Upper lobe of left lung (tissue), 6 donors: ENCODE results near the gene PTPDC1. TPM values are rescaled to one million over a fixed set of nuclear protein-coding genes. Genes with fewer than 3 reads are reported as not detected.

Experiments used
- ATAC-seq, 2 donors: fragments of 200-7000 bp; cut with Tn5 transposase; one replicate each; pipeline ENCODE4 v1.9.1; 2022; ENCODE audit warnings: mild to moderate bottlenecking in 2 of 2, moderate library complexity in 2 of 2; ENCODE audit not compliant: low FRiP score in 2 of 2
- DNase-seq, 2 donors: peaks; one replicate each; pipeline ENCODE4 v3.0.0-alpha.2; 2019 to 2020
- H3K27ac ChIP-seq, 4 donors: fragments of 200-600 bp; sonication (generic); one replicate each; pipeline ENCODE4 v1.5.1; 2016 to 2019
- H3K27me3 ChIP-seq, 4 donors: fragments of 200-600 bp; sonication (generic); one replicate each; pipeline ENCODE4 v1.5.1; 2017 to 2019
- H3K36me3 ChIP-seq, 4 donors: fragments of 200-600 bp; sonication (generic); one replicate each; pipeline ENCODE4 v1.5.1; 2016 to 2019
- H3K4me1 ChIP-seq, 4 donors: fragments of 200-600 bp; sonication (generic); one replicate each; pipeline ENCODE4 v1.5.1; 2018 to 2019
- H3K4me3 ChIP-seq, 4 donors: fragments of 200-600 bp; sonication (generic); one replicate each; pipeline ENCODE4 v1.5.1; 2017 to 2019; ENCODE audit warnings: mild to moderate bottlenecking in 2 of 4, moderate library complexity in 1 of 4
- H3K9me3 ChIP-seq, 4 donors: fragments of 200-600 bp; sonication (generic); one replicate each; pipeline ENCODE4 v1.5.1; 2018 to 2019
- EP300 ChIP-seq, 4 donors: sonication (generic); formaldehyde crosslinking; IDR thresholded peaks; one replicate each; pipeline ENCODE4 v1.5.1; 2017; ENCODE audit warnings: antibody characterized with exemption in 4 of 4, control low read depth in 2 of 4
- POLR2A ChIP-seq, 4 donors: fragments of 450-650 bp; IDR thresholded peaks; one replicate each; pipeline ENCODE4 v1.5.1; 2016 to 2017; ENCODE audit warnings: antibody characterized with exemption in 4 of 4, mild to moderate bottlenecking in 2 of 4
- POLR2AphosphoS5 ChIP-seq, 2 donors: sonication (generic); formaldehyde crosslinking; IDR thresholded peaks; one replicate each; pipeline ENCODE4 v1.5.1; 2017; ENCODE audit warnings: antibody characterized with exemption in 2 of 2
- WGBS, 2 donors: methylation state at CpG; one replicate each; pipeline ENCODE4 v1.1.5; 2017 to 2018; 5-methylcytosine and 5-hydroxymethylcytosine counted together
- total RNA-seq, 6 donors: library from RNA; depleted of rRNA in 4 of 6; stranded (reverse); fragments of >200 nt in 4 of 6; gene quantifications; one replicate each; pipeline versions ENCODE4 v1.1.0 to v1.2.1, GENCODE V29; 2016 to 2021
- TF ChIP-seq, protein P1 (sequence below), 6 experiments: fragments of 450-650 bp in 4 of 6; fragments of 200-600 bp in 2 of 6; sonication (generic) in 2 of 6; IDR thresholded peaks; one replicate each; pipeline ENCODE4 v1.5.1; 2016 to 2019; ENCODE audit warnings: antibody characterized with exemption in 6 of 6
- donor health status: DM: no; HTN: no; CAD: no; lungs with moderate emphysema.
- donor health status: DM: no; HTN: yes; CAD: no; lungs with severe emphysema.

PTPDC1 gene
- total RNA-seq, 6 donors from 2014 or later: 9.0 to 24.5 (median 16.6) TPM

DNA sequence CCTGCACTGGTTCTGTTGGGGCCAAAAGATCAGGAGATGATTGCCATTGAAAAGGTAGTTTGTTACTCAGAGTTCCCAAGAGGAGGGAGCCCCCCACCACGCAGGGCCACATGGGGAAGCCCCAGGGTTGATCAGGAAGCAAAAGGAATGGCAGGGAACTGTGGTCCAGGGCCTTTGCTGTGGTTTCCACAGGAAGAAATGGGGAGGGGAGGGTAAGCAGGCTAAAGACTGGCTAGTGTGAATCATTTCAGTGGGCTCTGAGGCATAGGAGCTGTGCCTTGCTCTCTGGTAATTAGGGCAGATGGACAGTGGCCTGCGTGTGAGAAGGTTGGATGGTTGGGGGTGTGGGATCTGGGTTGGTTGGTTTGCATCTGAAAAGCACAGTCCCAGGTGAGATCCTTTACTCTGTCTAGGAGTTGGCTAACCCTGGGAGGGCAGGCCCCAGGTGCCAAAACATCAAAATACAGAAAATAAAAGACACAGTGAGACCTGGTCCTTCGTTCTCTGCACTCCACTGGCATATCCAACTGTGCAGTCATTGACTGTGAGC, 66.1 kb downstream of the PTPDC1 start:
- H3K9me3 ChIP-seq: no peaks in the 10 kb centered on the region
- H3K4me1 ChIP-seq: peaks cover 0 to 18% (median 9%) of the 10 kb centered on the region in 4 donors
- 72 to 86% methylated on average over 3 of the region's 3 CpGs for WGBS, 2 donors
- ATAC-seq (no peak), DNase-seq (no peak)
- H3K27me3 ChIP-seq: no peaks in the 10 kb centered on the region
- no peak overlapping the region for H3K4me3 ChIP-seq
- H3K27ac ChIP-seq: peak overlapping the region in 2 of 4 donors; percentile 8 to 29
- no peak for TF ChIP-seq EP300 (IDR thresholded peaks at IDR 0.05)
- no peaks in the 10 kb centered on the region for H3K36me3 ChIP-seq

DNA sequence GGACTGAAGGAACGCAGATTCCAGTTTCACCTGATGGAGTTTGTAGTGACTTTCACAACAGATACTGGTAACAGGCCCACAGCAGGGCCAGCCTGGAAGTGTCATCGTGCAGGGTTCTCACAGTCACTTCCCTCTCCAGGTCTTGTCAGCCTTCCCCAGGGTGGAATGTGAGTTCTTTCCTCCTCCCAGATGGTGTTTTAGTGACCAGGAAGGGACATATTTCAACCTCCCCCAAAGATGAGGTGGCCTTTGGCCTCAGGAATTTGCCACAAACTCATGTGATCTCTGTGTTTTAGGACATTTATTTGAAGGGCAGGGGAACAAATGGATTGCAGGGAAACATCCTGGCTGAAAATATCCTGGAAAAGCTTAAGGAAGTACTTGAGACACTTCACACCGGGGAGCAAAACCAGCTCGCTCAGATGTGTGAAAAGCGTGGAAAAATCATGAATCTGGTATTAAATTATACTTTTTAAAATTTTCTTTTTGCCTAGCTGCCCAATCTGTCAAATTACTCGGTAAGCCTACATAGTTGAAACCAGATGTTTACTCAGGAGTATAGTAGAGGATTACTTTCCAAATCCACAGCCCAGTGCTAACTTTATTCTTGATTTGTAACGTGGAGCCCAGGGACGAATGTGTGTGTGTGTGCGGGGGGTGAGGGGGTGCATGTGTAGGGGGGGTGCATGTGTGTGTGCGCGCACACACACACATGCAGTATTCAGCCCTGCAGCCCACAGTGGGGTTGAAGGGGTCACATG, 66.8 kb downstream of the PTPDC1 start:
- DNase-seq: no peak
- Histone ChIP-seq H3K4me3 (no peak overlapping the region), H3K36me3 (no peaks in the 10 kb centered on the region), H3K27ac (peak overlapping the region in 2 of 4 donors; percentile 8 to 29), H3K27me3 (no peaks in the 10 kb centered on the region), H3K4me1 (peaks cover 0 to 18% (median 9%) of the 10 kb centered on the region in 4 donors), H3K9me3 (no peaks in the 10 kb centered on the region)
- ATAC-seq: peak in 1 of 2 donors; percentile 21
- 69 to 73% methylated on average over 11 of the region's 11 CpGs for WGBS, 2 donors
- no peak for TF ChIP-seq POLR2AphosphoS5 (IDR thresholded peaks at IDR 0.05)
- TF ChIP-seq POLR2A (IDR thresholded peaks at IDR 0.05): no peak
- TF ChIP-seq, protein P1, sequence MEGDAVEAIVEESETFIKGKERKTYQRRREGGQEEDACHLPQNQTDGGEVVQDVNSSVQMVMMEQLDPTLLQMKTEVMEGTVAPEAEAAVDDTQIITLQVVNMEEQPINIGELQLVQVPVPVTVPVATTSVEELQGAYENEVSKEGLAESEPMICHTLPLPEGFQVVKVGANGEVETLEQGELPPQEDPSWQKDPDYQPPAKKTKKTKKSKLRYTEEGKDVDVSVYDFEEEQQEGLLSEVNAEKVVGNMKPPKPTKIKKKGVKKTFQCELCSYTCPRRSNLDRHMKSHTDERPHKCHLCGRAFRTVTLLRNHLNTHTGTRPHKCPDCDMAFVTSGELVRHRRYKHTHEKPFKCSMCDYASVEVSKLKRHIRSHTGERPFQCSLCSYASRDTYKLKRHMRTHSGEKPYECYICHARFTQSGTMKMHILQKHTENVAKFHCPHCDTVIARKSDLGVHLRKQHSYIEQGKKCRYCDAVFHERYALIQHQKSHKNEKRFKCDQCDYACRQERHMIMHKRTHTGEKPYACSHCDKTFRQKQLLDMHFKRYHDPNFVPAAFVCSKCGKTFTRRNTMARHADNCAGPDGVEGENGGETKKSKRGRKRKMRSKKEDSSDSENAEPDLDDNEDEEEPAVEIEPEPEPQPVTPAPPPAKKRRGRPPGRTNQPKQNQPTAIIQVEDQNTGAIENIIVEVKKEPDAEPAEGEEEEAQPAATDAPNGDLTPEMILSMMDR (IDR thresholded peaks at IDR 0.05): no peak
- TF ChIP-seq EP300 (IDR thresholded peaks at IDR 0.05): no peak

DNA sequence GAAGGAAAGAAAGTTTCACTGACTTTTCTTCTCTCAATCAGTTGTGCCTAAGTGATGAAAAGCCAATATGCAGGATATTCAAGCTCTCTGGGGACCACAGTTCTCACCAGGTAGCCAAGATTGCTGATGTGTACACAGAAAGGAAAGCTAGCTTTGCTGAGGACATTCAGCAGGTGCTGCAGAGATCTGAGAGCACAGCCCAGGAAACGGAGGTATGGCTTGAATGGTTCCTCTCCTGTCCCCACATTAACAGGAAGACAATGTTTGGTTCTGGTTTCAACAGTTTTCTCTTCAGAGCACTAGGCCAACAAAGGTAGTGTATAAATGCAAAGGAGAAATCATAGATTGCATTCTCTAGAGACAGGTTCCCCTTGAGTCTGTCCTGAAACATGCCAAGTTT, 69.6 kb downstream of the PTPDC1 start:
- Histone ChIP-seq H3K36me3 (no peaks in the 10 kb centered on the region), H3K27ac (no peak overlapping the region), H3K9me3 (no peaks in the 10 kb centered on the region), H3K4me3 (no peak overlapping the region), H3K27me3 (no peaks in the 10 kb centered on the region), H3K4me1 (peaks cover 9 to 35% (median 23%) of the 10 kb centered on the region in 4 donors)
- ATAC-seq (no peak), DNase-seq (no peak)
- 27 to 64% methylated on average over 1 of the region's 1 CpG for WGBS, 2 donors
- TF ChIP-seq EP300 (IDR thresholded peaks at IDR 0.05) (no peak), POLR2A (IDR thresholded peaks at IDR 0.05) (no peak), POLR2AphosphoS5 (IDR thresholded peaks at IDR 0.05) (no peak)
- TF ChIP-seq, protein P1 (IDR thresholded peaks at IDR 0.05): no peak

DNA sequence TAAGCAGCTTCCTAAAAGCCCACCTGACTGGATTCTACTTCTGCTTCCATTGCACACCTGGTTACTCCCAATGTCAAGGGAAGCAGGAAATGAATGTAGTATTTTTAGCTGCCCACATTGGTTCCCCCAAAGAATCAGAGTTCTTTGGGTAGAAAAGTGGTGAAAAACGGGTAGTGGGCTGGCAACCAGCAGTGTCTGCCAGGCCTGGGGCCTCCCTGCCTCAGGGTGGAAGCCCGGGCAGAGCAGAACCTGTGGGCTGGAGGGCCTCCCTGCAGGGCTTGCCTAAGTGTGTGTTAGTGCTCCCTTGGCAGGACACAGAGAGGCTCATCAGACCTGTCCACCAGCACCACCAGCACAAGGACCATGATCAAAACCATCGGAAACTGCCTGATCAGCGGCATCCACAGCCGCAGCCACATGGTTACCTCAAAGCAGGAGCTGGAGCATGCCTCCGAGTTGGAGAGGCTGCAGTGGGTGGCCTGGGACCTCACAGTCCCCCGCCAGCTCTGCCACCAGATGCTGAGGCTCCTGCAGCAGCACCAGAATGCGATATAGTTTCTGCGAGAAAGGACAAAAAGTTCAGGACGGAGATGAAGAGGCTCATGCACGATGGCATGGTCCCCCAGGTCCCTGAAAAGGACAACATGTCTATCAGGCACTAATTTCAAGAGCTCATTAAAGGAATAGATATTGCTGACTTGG, 72.2 kb downstream of the PTPDC1 start:
- H3K27ac ChIP-seq: peak overlapping the region in 3 of 4 donors; percentile 41 to 65 (median 49)
- no peaks in the 10 kb centered on the region for H3K9me3 ChIP-seq
- peak in 1 of 2 donors; percentile 24 for DNase-seq
- H3K36me3 ChIP-seq: no peaks in the 10 kb centered on the region
- H3K27me3 ChIP-seq: no peaks in the 10 kb centered on the region
- 78 to 86% methylated on average over 7 to 11 of the region's 11 CpGs for WGBS, 2 donors
- H3K4me1 ChIP-seq: peaks cover 9 to 26% (median 18%) of the 10 kb centered on the region in 4 donors
- no peak overlapping the region for H3K4me3 ChIP-seq
- TF ChIP-seq EP300 (IDR thresholded peaks at IDR 0.05): no peak
- ATAC-seq: peak in 1 of 2 donors; percentile 41

DNA sequence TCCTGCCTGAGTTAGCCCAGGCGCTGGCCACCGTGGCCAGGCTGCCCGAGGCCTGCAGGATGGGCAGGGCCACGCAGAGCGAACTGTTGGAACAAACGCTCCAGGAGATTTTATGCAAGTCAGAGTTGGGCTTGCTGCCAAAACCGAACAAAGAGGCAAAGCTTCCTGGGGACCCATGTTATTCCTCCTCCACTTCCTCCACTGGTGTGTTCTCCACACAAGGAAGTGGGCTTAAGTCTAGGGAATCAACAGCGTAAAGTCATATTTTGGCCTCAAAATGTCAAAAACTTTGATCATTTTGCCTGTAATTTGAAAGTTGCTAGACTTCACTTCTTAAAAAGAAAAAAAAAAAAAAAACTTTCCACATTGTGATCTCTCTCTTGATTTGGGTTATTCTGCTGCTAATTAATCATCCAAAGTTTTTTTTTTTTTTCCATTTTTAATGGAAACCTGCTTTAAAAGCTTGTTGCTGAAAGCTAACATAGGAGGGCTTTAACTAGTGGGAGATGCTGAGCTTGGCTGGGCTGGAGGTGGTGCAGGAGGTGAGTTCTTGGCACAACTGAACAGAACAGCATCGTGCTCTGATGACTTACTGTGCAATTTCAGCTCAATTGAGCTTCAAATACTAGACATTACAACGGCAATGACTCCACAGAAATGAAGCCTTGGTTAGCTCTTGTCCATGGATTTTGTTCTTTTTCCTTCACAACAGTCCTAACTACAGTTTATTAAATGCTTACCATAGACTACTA, 73.0 kb downstream of the PTPDC1 start:
- H3K4me3 ChIP-seq: no peak overlapping the region
- ATAC-seq: peak; percentile 44 to 71
- 25 to 28% methylated on average over 10 of the region's 10 CpGs for WGBS, 2 donors
- H3K4me1 ChIP-seq: peaks cover 9 to 26% (median 16%) of the 10 kb centered on the region in 4 donors
- DNase-seq: peak; percentile 78 to 86
- no peaks in the 10 kb centered on the region for H3K36me3 ChIP-seq
- no peaks in the 10 kb centered on the region for H3K27me3 ChIP-seq
- TF ChIP-seq EP300 (IDR thresholded peaks at IDR 0.05): no peak
- H3K27ac ChIP-seq: peak overlapping the region in 3 of 4 donors; percentile 41 to 65 (median 49)
- no peaks in the 10 kb centered on the region for H3K9me3 ChIP-seq

Other genes with a start within 250 kb of the PTPDC1 start
- gene BARX1, start 129.1 kb upstream of the PTPDC1 start, total RNA-seq: not detected
- 10 to 100 TPM in 4 of 6 donors, 1 to 10 TPM in 2; 5.3 to 20.2 (median 12.1) TPM for gene ZNF169, start 174.8 kb downstream of the PTPDC1 start, total RNA-seq
- gene NUTM2F, start 244.2 kb downstream of the PTPDC1 start, total RNA-seq: not detected